ENCODE results near the gene BSPRY.

- TF ChIP-seq TAF1 (IDR thresholded peaks at IDR 0.05; ENCODE audit: borderline replicate concordance, insufficient read depth, low read length) = no peak
- TF ChIP-seq POLR2AphosphoS5 (IDR thresholded peaks at IDR 0.05; ENCODE audit: low read depth, low read length) = no peak
Observed at GRCh38 chr9:113352006-113352405, 2.7 kb downstream of the BSPRY start.

Measured in PFSK-1 (cell line).